GM19324 (cell line): ENCODE results near the gene THADA.

Source experiments
- ATAC-seq: cut with Tn5 transposase; IDR thresholded peaks from one replicate; pipeline ENCODE4 v1.9.1; 2021; ENCODE audit warnings: mild to moderate bottlenecking, moderate library complexity; ENCODE audit not compliant: unreplicated experiment, low FRiP score

THADA gene

DNA sequence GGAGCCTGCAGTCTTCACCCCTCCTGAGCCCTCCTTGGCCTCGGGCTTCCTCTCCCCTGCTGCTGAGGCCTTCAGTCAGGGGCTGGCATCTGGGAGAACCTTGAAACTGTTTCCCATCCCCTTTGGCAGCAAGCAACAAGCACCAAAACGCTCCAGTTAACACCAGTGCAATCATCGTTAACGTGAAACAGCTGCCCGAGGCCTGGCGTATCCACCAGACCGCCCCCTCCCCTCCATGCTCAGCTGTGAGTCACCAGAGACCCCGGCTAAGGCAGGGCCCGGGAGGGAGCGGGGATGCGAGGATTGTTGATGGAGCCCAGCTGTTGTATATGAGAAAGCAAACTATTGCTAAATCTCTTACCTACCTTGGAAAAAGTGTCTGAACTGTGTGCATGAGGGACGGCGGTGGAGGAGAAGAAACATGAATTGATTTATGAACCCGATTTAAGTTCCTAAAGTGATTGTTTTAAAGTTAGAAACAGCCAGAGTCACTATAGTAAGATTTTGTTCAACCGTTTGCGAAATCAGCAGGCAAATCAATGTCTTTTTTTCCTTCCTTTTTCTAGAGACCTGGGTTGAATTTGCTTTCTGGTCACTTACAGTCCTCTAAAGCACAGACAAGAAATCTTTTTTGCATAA lies 374.6 kb downstream of the THADA start:
- ATAC-seq = no peak

DNA sequence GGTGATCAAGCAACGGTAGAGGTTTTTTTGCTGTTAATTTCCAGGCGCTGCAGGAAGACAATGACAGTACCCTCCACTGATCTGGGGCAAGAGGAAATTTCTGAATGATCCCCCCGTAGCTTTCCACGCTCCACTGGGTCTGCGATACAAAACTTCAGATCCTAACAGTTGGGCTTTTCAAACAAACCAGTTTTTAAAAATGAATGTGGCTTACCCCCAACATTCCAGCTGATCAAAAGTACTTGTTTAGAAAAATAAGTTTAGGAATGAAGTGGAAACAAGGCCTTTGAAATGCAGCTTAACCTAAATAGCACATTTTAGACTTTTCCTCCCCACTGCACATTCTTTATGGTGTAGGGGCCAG lies 375.1 kb downstream of the THADA start:
- no peak for ATAC-seq

DNA sequence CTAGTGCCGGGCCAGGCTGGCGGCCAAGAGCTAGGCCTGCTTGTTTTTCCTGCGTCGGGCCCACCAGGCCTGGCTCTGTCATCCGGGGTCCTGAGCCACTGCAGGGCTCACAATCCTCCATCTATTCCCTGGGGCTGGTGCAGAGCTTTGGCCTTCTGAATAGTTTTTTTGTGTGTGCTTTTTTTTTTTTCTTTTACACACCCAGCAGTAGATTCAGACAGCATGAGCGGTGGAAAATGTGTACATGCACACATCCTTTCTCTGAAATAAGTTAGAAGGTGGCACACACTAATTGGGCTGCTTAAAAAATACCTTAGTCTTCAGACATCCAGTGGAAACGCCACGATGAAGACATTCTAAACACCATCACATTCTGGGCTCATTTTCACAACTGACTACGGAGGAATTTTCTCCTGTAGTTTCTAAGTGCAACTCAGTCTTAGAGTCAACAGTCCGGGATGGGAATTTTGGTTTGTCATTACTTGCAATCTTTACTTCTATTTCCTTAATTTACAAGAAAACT lies 375.5 kb downstream of the THADA start:
- ATAC-seq = no peak

DNA sequence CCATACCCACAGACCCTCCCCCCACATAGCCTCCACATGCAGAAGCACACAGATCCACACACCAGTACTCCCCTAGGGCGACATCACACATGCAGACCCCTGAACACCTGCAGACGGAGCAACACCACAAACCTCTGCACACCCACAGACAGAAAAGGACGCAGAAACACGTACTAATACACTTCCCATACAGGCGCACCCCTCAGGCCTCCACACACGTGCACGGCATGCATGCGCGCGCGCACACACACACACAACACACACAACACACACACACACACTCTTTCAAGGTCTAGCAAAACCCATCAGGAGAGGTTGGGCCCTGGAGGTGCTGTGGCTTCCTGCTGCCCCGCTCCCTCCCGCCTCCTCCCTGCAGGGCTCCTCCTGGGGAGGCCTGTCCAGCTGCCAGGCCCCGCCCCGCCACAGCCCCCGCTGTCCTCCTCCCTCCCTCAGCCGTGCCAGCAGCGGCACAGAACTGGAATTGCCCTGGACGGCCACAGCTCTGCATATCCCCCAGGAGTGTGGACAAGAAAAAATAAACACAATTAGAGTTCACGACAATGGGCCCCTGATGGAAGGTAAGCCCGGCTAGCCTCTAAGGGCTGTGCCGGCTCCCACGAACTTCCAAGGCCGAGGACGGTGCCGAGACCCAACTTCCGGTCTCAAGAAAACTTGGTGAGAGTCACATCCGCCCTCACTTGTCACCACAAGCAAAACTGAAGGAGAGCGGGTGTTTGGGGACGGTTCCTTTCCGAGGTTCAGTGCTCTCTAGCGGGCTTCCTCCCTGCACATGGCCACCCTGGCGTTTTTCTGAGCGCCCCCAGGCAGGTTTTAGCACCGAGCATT lies 376.2 kb downstream of the THADA start:
- ATAC-seq = peak; percentile 55

DNA sequence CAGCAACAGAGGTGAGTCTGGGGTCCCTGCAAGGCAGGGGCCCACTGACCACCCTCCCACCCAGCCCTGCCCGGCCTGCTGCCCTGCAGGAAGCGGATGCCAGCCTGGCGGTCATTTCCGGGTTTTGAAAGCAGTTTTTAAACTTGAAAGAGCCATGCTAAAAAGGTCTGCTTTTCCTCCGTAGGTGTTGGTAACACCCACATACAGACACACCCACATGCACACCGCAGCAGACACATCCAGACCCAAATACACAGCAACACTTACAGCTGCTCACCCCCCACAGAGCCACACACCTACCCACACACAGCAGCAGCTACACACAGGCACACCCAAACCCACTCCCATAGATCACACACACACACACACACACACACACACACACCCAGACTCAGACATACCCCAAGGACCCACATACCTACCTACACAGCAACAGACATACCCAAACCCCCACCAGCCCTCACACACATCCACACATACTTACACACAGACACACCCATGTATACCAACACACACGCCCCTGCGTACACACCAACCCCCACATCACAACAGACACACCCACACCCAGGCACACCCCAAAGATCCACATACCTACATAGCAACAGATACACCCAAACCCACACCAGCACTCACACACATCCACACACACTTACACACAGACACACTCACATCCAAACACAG lies 377.0 kb downstream of the THADA start:
- ATAC-seq = peak; percentile 49

DNA sequence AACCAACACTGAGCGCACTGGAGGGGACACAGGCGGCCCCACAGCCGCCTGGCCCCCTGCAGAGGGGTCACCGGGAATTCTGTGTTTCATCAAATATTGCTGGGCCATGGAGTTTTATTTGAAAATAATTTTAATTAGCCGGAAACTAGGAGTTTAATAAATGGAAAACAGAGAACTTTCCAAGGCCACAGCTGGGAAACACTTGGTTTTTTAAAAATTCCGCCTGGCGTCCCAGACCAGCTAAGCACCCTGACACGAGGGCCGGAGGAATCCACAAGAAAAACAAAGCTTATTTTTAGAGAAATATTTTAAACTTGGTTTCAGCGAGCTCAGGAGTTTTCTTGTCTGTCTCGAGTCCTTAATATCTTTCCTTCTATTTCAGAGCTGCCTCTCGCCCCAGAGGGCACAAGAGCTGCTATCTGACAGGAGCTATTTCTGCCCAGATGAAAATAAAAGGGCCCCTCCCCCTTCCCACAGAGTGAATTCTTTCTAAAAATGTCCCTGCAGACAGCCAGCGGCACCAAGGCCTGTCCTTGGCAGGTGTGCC lies 377.6 kb downstream of the THADA start:
- peak; percentile 17 for ATAC-seq

DNA sequence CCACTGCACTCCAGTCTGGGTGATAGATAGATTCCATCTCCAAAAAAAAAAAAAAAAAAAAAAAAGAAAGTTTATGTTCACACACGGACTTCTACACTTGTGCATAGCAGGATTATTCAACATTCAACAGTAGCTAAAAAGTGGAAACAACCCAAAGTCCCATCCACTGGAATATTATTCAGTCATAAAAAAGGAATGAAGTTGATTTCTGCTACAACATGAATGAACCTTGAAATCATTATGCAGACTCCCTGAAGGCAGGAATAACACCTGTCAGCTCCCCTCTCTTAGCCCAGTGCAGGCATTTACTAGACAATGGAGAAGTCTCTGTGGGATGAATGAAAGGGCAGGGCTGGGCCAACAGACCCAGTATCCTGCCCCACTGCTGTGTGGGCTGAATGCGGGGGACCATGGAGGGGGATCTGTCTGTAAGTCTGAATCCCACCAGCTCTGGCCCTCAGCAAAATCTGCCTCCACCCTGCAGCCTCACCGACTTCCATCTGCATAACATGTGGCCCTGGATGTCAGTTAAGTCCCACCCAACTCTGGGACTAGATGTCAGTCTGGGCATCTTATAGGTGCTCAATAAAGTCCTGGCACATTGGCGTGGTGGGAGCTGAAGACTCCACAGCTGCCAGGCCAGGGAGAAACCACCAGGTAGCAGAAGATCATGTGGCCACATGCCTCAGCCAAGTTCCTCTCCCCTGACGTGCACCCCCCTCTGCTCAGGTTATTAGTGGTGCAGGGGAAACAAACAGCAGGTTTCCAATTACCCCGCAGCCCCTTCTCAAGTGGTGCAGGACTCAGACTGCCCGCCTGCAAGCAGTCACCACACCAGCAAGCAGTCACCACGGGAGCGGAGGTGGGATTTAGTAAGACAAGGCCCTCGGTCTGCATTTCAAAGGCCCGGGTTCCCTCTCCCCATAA lies 378.3 kb downstream of the THADA start:
- no peak for ATAC-seq

DNA sequence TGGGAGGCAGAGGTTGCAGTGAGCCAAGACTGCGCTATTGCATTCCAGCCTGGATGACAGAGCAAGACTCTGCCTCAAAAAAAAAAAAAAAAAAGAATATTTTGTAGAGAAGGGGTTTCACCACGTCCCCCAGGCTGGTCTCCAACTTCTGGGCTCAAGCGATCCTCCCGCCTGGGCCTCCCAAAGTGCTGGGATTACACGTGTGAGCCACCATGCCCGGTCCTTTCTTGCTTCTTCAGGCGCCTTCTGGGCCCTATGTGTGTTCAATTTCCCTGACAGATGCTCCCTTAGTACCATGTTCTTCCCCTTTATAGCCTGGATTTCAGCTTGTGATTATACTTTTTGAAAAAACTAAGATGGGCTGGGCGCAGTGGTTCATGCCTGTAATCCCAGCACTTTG lies 379.2 kb downstream of the THADA start:
- no peak for ATAC-seq

DNA sequence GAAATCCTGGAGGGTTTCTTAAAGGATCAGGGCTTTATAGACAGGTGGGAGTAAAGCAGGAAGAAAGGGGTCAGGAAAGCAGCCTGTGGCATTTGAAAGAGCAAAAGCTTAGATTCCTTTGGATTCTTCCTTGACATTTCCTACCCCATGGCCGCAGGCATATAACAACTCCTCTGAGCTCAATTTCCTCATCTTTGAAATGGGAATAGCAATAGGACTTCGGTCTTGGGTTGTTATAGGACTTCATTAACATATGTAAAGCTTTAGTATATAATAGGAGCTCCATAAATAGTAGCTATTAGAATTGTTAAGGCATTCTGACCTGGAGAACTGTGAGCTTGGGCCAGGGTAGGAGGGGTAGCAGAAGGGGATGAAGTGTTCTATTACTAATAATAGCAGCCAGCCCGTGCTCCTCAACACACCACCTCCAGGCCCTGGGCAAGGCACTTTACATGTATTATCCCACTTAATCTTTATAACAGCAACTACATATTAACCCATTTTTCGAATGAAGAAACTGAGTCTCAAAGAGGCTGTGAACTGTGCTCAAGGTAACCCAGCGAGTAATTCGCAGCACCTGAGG lies 380.1 kb downstream of the THADA start:
- ATAC-seq = no peak

DNA sequence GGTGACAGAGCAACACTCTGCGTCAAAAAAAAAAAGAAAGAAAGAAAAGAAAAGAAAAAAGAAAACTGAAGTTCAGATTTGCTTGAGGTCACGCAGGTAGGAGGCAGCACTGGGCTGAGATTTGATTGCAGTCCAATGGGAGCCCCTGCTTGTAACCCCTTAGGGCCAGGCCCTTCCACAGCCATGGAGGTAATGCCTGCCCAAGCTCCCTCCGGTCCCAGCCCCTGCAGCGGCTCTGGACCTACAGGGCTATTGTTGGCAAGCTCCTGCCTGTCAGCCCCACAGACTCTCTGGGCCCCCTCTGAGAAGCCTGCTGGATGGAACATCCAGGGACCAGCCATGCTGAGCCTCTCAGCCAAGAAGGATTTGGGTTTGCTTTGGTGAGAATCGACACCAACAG lies 381.6 kb downstream of the THADA start:
- ATAC-seq = no peak

DNA sequence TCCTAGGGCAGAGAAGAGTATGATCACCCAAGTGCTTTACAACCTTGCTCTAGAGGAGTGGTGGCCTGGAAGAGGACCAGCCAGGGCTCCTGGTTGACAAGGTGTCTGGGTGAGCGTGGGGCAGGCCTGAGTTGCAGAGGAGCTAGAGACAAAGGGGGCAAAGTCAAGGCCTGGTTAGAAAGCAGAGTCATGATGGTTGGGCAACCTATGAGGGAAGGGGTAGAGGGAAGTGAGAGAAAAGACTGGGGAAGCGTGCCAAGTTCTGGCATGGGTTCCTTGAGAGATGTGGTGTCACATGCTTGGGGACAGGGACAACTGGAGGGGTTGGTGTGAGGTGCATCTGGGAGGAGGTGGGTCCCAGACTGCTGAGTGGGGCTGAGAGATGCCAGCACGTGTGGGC lies 382.9 kb downstream of the THADA start:
- ATAC-seq = no peak

DNA sequence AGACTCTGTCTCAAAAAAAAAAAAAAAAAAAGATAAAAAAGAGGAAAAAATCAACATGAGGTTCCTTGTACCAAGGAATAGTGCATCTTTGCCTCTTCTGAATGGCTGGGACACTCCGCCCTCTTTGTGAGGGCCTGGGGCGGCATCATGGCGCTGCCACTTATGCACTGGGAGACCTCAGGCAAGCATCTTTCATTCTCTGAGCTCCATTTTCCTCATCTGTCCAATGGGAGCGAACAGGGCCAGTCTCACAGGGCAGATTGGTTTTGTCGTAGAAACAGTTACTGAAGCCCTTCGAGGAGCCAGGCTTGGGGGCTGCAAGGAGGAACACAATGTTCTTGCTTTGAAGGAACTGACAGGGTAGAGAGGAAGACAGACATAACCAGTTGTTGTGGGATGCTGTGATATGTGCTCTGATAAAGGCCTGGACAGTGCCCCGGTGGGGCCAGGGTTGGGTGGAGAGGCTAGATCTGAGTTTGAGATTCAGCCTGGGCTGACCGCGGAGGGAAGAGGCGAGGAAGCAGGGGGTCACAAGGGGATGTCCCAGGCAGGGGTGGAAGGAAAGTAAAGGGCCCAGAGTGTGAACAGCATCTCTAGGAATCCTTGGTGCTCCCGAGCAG lies 383.5 kb downstream of the THADA start:
- no peak for ATAC-seq

DNA sequence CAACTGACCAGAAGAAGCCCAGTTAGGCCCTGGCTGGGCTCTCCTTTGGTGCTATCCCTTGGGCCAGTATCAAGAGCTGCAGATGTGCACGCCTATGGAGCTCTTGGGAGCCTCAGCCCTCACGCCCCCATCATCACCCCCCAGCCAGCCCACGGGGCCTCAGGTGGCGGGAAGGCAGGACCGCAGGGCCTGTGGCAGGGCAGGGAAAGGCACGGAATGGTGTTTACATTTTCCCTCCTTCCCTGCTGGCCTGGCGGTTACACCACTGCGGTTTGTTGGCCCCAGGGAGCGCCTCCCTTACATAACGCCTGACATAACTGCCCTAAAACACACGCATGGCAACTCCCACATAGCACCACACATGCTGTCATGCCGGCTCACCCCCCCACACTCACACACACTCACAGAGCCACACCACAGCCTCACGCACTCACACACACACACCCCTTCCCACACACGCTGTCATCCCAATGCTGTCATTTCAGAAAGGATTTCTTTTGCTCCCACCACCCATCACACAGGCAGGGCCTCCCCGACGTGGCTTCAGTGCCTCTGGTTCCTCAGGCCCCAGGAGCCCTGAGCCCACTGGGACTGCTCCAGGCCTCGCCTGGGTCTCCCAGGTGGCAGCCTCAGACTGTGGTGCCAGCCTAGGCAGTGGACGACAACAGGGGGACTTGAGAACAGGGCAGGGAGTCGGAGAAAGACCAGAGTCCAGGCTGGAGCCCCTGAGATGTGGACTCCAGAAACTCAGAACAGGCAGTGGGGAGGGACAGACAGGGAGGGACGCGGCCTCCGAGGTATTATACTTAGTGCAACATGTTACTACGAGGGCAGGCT lies 385.2 kb downstream of the THADA start:
- ATAC-seq = no peak

DNA sequence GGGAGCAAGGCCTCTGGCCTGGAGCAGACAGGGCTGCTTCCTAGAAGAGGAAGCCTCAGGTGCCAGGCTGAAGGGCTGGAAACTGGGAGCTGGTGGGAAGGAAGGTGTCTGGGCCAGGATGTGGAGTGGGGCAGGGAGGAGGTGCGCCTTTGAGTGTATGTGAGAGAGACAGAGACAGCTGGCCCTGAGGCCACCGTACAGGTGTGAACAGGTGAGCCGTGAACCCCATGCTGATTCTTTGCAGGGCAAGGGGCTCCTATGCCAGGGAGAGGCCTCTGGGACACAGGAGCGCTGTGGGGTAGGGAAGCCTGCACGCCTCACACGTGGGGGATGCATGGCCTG lies 385.7 kb downstream of the THADA start:
- no peak for ATAC-seq

DNA sequence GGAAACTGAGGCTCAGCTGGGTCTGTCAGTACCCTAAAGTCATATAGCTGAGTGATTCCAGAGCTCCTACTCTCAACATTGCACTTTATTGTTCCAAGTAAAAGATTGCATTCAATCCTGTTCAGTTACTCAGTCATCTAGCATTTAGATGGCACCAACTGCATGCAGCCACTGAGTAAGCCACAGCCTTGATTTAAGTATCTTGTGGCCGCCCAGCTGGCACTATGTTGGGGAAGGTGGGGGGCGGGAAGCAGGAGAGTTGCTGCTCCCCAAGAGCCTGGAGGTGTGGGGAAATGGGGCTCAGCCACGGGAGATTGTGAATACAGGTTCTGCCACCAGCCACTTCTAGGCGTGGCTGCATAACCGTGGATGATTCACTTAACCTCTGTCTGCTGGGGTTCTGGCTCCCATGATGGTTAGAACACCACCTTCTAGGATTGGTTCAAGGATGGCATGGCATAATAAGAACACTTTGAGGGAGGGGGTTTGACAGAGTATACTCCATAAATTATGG lies 386.6 kb downstream of the THADA start:
- no peak for ATAC-seq

DNA sequence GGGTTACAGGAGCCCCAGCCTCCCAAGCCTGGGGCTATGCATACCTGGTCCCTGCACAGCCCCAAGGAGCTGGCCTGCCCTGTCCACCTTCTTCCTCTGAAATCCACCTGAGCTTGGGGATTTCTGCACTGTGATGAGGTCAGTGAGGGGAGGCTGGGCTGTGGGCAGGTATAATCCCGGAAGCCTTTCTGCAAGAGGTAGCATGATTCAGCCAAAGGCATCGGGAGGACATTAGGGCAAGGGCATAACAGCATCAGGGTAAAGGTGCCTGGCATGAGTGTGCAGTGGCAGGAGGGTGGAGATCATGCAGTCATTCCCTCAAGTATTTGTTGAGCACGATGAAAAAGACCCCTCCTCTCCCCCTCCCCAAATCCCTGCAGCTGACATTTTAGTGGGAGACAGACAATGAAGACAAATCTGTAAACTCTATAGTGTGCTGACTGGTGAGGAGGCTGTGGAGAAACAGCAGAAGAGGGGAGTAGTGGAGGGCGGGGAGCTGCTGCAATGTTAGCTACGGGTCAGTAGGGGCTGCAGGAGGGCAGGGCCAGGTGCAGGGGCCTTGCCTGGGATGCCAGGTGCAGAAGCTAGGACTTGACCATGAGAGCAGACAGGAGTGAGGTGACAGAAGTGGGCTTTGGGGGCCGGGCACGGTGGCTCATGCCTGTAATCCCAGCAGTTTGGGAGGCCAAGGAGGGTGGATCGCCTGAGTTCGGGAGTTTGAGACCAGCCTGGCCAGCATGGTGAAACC lies 388.1 kb downstream of the THADA start:
- ATAC-seq = no peak

DNA sequence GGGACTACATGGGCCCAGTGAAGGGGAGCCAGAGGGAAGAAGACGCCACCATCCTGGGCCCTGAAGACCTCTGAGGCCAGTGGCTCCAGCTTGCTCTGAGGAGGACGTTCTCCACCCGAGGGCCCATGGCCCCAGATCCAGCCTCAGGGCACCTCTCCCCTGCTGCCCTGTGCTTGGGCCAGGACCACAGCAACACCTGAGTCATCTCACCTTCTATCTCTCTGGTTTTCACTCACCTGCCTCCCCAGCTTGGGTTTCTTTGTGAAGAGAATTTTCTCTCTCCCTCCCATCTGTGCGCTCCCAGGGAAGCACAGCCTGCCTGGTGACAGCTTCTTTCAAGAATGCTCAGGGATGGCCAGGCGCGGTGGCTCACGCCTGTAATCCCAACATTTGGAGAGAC lies 389.2 kb downstream of the THADA start:
- ATAC-seq = no peak

DNA sequence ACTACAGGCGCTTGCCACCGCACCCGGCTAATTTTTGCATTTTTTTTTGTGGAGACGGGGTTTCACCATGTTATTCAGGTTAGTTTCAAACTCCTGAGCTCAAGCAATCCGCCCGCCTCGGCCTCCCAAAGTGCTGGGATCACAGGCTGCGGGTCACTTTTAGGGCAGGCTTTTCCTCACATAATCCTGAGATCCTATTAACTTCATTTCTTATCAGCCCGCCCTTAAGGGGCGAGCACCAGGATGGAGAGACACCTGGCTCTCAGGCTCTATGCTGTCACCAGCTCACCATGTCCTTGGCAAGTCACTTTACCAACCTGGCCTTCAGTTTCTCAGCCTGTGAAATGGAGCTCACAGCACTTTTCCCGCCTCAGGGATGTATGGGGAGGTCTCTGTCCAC lies 392.5 kb downstream of the THADA start:
- ATAC-seq = no peak
